Loucy (cell line): Measurements from ENCODE around the gene TDRD12.
"Not testable (repeated sequence)": the region's sequence is repeated elsewhere in the genome, so short reads cannot be mapped to it uniquely, and the experiment has no call there.

Source experiments
- H2AFZ ChIP-seq: fragments of 200-600 bp; sonication (generic); 2 replicates; pipeline ENCODE4 v1.6.0; 2016; ENCODE audit warnings: antibody characterized with exemption, mild to moderate bottlenecking, low read length, moderate library complexity
- H3F3A ChIP-seq: fragments of 200-600 bp; 2 replicates; pipeline ENCODE4 v1.6.0; 2016; ENCODE audit warnings: antibody characterized with exemption, low read depth, mild to moderate bottlenecking
- H3K27me3 ChIP-seq: fragments of 200-600 bp; sonication (generic); 2 replicates; pipeline ENCODE4 v1.6.1; 2014; ENCODE audit warnings: low read length, mild to moderate bottlenecking; ENCODE audit not compliant: insufficient read depth, poor library complexity, severe bottlenecking
- H3K36me3 ChIP-seq: fragments of 200-600 bp; sonication (generic); 2 replicates; pipeline ENCODE4 v1.6.1; 2016; ENCODE audit warnings: low read length; ENCODE audit not compliant: insufficient read depth
- H3K4me1 ChIP-seq: fragments of 200-600 bp; sonication (generic); 2 replicates; pipeline ENCODE4 v1.5.1; 2014; ENCODE audit warnings: low read length, mild to moderate bottlenecking; ENCODE audit not compliant: insufficient read depth, poor library complexity, severe bottlenecking
- H3K4me2 ChIP-seq: fragments of 200-600 bp; sonication (generic); 2 replicates; pipeline ENCODE4 v1.6.0; 2014; ENCODE audit warnings: antibody characterized with exemption, low read length, low read depth, mild to moderate bottlenecking; ENCODE audit not compliant: poor library complexity, severe bottlenecking
- H3K4me3 ChIP-seq: fragments of 200-600 bp; sonication (generic); 2 replicates; pipeline ENCODE4 v1.5.1; 2014; ENCODE audit warnings: low read length, mild to moderate bottlenecking, mixed read lengths; ENCODE audit not compliant: poor library complexity, severe bottlenecking
- H3K79me2 ChIP-seq: fragments of 200-600 bp; sonication (generic); 2 replicates; pipeline ENCODE4 v1.6.1; 2014; ENCODE audit warnings: low read length; ENCODE audit not compliant: insufficient read depth
- H3K9ac ChIP-seq: fragments of 200-600 bp; sonication (generic); 2 replicates; pipeline ENCODE4 v1.6.0; 2014; ENCODE audit warnings: mild to moderate bottlenecking, low read depth, low read length, moderate library complexity; ENCODE audit not compliant: poor library complexity, severe bottlenecking
- H3K9me2 ChIP-seq: fragments of 200-600 bp; sonication (generic); replicated peaks from 2 replicates; pipeline ENCODE4 v1.6.1; 2016; ENCODE audit warnings: low read depth, low read length, mixed read lengths
- H3K9me3 ChIP-seq: fragments of 200-600 bp; sonication (generic); 2 replicates; pipeline ENCODE4 v1.6.1; 2014; ENCODE audit warnings: mild to moderate bottlenecking, antibody characterized with exemption, low read length, low read depth; ENCODE audit not compliant: insufficient read depth
- H4K20me1 ChIP-seq: fragments of 200-600 bp; sonication (generic); 2 replicates; pipeline ENCODE4 v1.6.0; 2014; ENCODE audit warnings: antibody characterized with exemption, low read length, mild to moderate bottlenecking; ENCODE audit not compliant: insufficient read depth, poor library complexity, severe bottlenecking
- EZH2phosphoT487 ChIP-seq: fragments of 200-600 bp; IDR thresholded peaks from 2 replicates; pipeline ENCODE4 v1.6.1; 2018; ENCODE audit warnings: antibody characterized with exemption, mild to moderate bottlenecking, moderate library complexity, borderline replicate concordance
- TF ChIP-seq, protein P1 (sequence below): fragments of 200-600 bp; sonication (generic); conservative IDR thresholded peaks from 2 replicates; pipeline ENCODE4 v1.5.1; 2014; ENCODE audit warnings: mild to moderate bottlenecking, antibody characterized with exemption, low read length

The TDRD12 gene

DNA sequence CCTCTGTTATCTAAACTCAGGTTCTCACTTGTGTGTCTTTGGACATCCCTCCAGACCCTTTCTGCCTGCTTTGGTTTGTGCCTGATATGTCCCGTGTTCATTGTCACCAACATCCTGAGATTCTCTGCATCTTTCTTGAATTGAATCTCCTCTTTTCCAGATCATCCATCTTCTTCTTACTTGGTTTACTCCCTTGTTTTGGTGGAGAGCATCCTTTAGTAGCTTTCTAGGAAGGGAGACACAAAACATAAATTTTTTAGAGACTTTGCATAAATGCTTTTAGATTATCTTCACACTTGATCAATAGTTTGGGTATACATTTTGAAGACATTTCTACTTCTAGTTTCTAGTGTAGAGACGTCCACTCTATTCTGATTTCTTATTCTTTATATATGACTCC is 61.7 kb downstream of the TDRD12 start:
- H3K4me2 ChIP-seq = no peak overlapping the region
- H4K20me1 ChIP-seq = no peaks in the 10 kb centered on the region
- H3K79me2 ChIP-seq = no peaks in the 10 kb centered on the region
- H2AFZ ChIP-seq = no peak overlapping the region
- TF ChIP-seq, protein P1, sequence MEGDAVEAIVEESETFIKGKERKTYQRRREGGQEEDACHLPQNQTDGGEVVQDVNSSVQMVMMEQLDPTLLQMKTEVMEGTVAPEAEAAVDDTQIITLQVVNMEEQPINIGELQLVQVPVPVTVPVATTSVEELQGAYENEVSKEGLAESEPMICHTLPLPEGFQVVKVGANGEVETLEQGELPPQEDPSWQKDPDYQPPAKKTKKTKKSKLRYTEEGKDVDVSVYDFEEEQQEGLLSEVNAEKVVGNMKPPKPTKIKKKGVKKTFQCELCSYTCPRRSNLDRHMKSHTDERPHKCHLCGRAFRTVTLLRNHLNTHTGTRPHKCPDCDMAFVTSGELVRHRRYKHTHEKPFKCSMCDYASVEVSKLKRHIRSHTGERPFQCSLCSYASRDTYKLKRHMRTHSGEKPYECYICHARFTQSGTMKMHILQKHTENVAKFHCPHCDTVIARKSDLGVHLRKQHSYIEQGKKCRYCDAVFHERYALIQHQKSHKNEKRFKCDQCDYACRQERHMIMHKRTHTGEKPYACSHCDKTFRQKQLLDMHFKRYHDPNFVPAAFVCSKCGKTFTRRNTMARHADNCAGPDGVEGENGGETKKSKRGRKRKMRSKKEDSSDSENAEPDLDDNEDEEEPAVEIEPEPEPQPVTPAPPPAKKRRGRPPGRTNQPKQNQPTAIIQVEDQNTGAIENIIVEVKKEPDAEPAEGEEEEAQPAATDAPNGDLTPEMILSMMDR = no peak
- TF ChIP-seq EZH2phosphoT487 = no peak
- no peak overlapping the region for H3K9ac ChIP-seq
- H3K4me3 ChIP-seq = no peak overlapping the region
- H3F3A ChIP-seq = no peaks in the 10 kb centered on the region
- no peaks in the 10 kb centered on the region for H3K4me1 ChIP-seq
- H3K27me3 ChIP-seq = no peaks in the 10 kb centered on the region
- no peaks in the 10 kb centered on the region for H3K36me3 ChIP-seq
- H3K9me3 ChIP-seq = no peaks in the 10 kb centered on the region
- no peaks in the 10 kb centered on the region for H3K9me2 ChIP-seq

DNA sequence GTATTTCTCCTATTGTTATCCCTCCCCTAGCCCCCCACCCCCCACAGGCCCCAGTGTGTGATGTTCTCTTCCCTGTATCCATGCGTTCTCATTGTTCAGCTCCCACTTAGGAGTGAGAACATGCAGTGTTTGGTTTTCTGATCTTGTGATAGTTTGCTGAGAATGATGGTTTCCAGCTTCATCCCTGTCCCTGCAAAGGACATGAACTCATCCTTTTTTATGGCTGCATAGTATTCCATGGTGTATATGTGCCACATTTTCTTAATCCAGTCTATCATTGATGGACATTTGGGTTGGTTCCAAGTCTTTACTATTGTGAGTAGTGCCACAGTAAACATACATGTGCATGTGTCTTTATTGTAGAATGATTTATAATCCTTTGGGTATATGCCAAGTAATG is 62.5 kb downstream of the TDRD12 start:
- H3K36me3 ChIP-seq, H2AFZ ChIP-seq, H3K4me2 ChIP-seq, H3K9me3 ChIP-seq, H3K9me2 ChIP-seq, H3K27me3 ChIP-seq, H3K4me1 ChIP-seq, H4K20me1 ChIP-seq, H3F3A ChIP-seq, H3K4me3 ChIP-seq, H3K79me2 ChIP-seq, H3K9ac ChIP-seq: not testable (repeated sequence)

DNA sequence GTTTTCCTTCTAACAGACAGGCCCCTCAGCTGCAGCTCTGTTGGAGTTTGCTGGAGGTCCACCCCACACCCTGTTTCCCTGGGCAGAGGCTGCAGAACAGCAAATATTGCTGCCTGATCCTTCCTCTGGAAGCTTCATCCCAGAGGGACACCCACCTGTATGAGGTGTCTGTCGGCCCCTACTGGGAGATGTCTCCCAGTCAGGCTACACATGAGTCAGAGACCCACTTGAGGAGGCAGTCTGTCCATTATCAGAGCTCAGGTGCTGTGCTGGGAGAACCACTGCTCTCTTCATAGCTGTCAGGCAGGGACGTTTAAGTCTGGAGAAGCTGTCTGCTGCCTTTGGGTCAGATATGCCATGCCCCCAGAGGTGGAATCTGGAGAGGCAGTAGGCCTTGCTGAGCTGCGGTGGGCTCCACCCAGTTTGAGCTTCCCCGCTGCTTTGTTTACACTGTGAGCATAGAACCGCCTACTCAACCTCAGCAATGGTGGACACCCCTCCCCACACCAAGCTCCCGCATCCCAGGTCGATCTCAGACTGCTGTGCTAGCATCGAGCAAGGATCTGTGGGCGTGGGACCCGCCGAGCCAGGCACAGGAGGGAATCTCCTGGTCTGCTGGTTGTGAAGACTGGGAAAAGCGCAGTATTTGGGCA is 67.7 kb downstream of the TDRD12 start:
- H3K27me3 ChIP-seq, H3K4me2 ChIP-seq, H3K4me1 ChIP-seq, H3K4me3 ChIP-seq, H3K9ac ChIP-seq, H3F3A ChIP-seq, H3K79me2 ChIP-seq, H4K20me1 ChIP-seq, H3K36me3 ChIP-seq, H3K9me2 ChIP-seq, H2AFZ ChIP-seq, H3K9me3 ChIP-seq: not testable (repeated sequence)

DNA sequence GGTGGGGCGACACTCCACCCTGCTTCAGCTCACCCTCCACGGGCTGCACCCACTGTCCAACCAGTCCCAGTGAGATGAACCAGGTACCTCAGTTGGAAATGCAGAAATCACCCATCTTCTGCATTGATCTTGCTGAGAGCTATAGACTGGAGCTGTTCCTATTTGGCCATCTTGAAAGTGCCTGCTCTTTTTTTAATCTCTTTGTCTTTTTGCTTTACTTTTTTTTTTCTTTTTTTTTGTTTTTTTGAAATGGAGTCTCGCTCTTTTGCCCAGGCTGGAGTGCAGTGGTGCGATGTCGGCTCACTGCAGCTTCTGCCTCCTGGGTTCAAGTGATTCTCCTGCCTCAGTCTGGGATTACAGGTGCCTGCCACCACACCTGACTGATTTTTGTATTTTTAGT is 68.3 kb downstream of the TDRD12 start:
- not testable (repeated sequence) for H3K4me3 ChIP-seq, H3F3A ChIP-seq, H3K4me2 ChIP-seq, H3K36me3 ChIP-seq, H3K4me1 ChIP-seq, H2AFZ ChIP-seq, H4K20me1 ChIP-seq, H3K9me3 ChIP-seq, H3K9ac ChIP-seq, H3K79me2 ChIP-seq, H3K9me2 ChIP-seq, H3K27me3 ChIP-seq

DNA sequence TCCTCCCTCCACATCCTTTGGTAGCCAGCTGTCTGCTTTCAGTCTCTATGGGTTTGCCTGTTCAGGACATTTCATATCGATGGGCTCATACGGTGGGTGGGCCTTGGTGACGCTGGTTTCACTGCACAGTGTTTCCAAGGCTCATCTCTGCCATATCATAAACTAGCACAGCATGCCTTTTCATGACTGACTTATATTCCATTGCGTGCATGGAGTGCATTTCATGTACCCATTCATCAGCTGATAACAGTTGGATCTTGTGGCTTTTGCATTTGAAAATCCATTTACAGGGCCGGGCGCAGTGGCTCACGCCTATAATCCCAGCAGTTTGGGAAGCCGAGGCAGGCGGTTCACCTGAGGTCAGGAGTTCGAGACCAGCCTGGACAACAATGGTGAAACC is 69.9 kb downstream of the TDRD12 start:
- no peaks in the 10 kb centered on the region for H4K20me1 ChIP-seq
- H3K79me2 ChIP-seq = no peaks in the 10 kb centered on the region
- H3K4me3 ChIP-seq = no peak overlapping the region
- H2AFZ ChIP-seq = no peak overlapping the region
- no peaks in the 10 kb centered on the region for H3K4me1 ChIP-seq
- no peaks in the 10 kb centered on the region for H3K36me3 ChIP-seq
- no peak overlapping the region for H3K9ac ChIP-seq
- H3F3A ChIP-seq = no peaks in the 10 kb centered on the region
- H3K27me3 ChIP-seq = no peaks in the 10 kb centered on the region
- no peak for TF ChIP-seq EZH2phosphoT487
- TF ChIP-seq, protein P1 = no peak
- H3K9me3 ChIP-seq = no peaks in the 10 kb centered on the region
- no peak overlapping the region for H3K4me2 ChIP-seq
- no peaks in the 10 kb centered on the region for H3K9me2 ChIP-seq
